ENCODE measurements around the gene UCK2. TPM values are rescaled to one million over a fixed set of nuclear protein-coding genes. Genes with fewer than 3 reads are reported as not detected.

UCK2 gene
- total and polyA plus RNA-seq, 12 donors: 5.4 to 22.7 (median 14.0) TPM

- Histone ChIP-seq H3K4me1 (replicated peaks in 1 of 2) (peaks cover 8 to 12% of the 10 kb centered on the region in 2 donors), H3K27me3 (no peaks in the 10 kb centered on the region), H3K36me3 (replicated peaks in 1 of 2) (no peaks in the 10 kb centered on the region), H3K27ac (no peak overlapping the region), H3K4me3 (no peak overlapping the region), H3K9me3 (replicated peaks in 1 of 3) (no peaks in the 10 kb centered on the region)
- intact Hi-C loops (cut with DNase I): loop anchor here in 1 of 2 donors (10.0 kb wide), 1 partner anchor 54 kb away; no protein-coding TSS in a partner anchor
- TF ChIP-seq CTCF (IDR thresholded peaks at IDR 0.05) (no peak), POLR2A (IDR thresholded peaks at IDR 0.05) (no peak)
- DNase-seq: no peak
- 92 to 98% (median 93%) methylated on average over 4 of the region's 4 CpGs for WGBS, 4 donors
Measured at GRCh38 chr1:165888552-165888920, 61.1 kb downstream of the UCK2 start.

- no peak overlapping the region for H3K27ac ChIP-seq
- intact Hi-C loops (cut with DNase I): no loop called here
- H3K36me3 ChIP-seq (replicated peaks in 1 of 2): no peaks in the 10 kb centered on the region
- no peak for DNase-seq
- H3K9me3 ChIP-seq (replicated peaks in 1 of 3): no peaks in the 10 kb centered on the region
- no peak overlapping the region for H3K4me3 ChIP-seq
- no peaks in the 10 kb centered on the region for H3K27me3 ChIP-seq
- H3K4me1 ChIP-seq (replicated peaks in 1 of 2): no peaks in the 10 kb centered on the region
- TF ChIP-seq POLR2A (IDR thresholded peaks at IDR 0.05) (no peak), CTCF (IDR thresholded peaks at IDR 0.05) (no peak)
- 91 to 100% (median 97%) methylated on average over 1 of the region's 1 CpG for WGBS, 4 donors
Measured at GRCh38 chr1:165890684-165891083, 63.3 kb downstream of the UCK2 start.

- WGBS, 4 donors: 89 to 93% (median 90%) methylated on average over 7 of the region's 7 CpGs
- DNase-seq: no peak
- no peak overlapping the region for H3K4me3 ChIP-seq
- no peaks in the 10 kb centered on the region for H3K9me3 ChIP-seq (replicated peaks in 1 of 3)
- H3K4me1 ChIP-seq (replicated peaks in 1 of 2): no peaks in the 10 kb centered on the region
- peaks cover 0 to 3% of the 10 kb centered on the region in 2 donors for H3K36me3 ChIP-seq (replicated peaks in 1 of 2)
- TF ChIP-seq CTCF (IDR thresholded peaks at IDR 0.05): no peak
- no peak for TF ChIP-seq POLR2A (IDR thresholded peaks at IDR 0.05)
- intact Hi-C loops (cut with DNase I): no loop called here
- H3K27me3 ChIP-seq: no peaks in the 10 kb centered on the region
- H3K27ac ChIP-seq: no peak overlapping the region
Measured at GRCh38 chr1:165891111-165891860, 63.9 kb downstream of the UCK2 start.

- intact Hi-C loops (cut with DNase I): no loop called here
- Histone ChIP-seq H3K4me1 (replicated peaks in 1 of 2) (no peaks in the 10 kb centered on the region), H3K9me3 (replicated peaks in 1 of 3) (no peaks in the 10 kb centered on the region), H3K4me3 (no peak overlapping the region), H3K36me3 (replicated peaks in 1 of 2) (peaks cover 0 to 4% of the 10 kb centered on the region in 2 donors), H3K27ac (no peak overlapping the region), H3K27me3 (no peaks in the 10 kb centered on the region)
- DNase-seq: no peak
- no peak for TF ChIP-seq CTCF (IDR thresholded peaks at IDR 0.05)
- no peak for TF ChIP-seq POLR2A (IDR thresholded peaks at IDR 0.05)
- WGBS, 4 donors: 79 to 92% (median 86%) methylated on average over 4 of the region's 4 CpGs
Measured at GRCh38 chr1:165892935-165893334, 65.5 kb downstream of the UCK2 start.

Data from adrenal gland (tissue), 12 donors.